Cardiac atrium fibroblast (primary cell): Measurements from ENCODE around the gene CT47C1. TPM values are rescaled to one million over a fixed set of nuclear protein-coding genes. Genes with fewer than 3 reads are reported as not detected.

ENCODE experiments used
- total RNA-seq: library from RNA; depleted of rRNA; stranded (reverse); fragments of >200 nt; gene quantifications from 2 replicates; pipeline ENCODE4 v1.2.3, GENCODE V29; 2015

CT47C1 gene
- total RNA-seq = not detected in 2 replicates

DNA sequence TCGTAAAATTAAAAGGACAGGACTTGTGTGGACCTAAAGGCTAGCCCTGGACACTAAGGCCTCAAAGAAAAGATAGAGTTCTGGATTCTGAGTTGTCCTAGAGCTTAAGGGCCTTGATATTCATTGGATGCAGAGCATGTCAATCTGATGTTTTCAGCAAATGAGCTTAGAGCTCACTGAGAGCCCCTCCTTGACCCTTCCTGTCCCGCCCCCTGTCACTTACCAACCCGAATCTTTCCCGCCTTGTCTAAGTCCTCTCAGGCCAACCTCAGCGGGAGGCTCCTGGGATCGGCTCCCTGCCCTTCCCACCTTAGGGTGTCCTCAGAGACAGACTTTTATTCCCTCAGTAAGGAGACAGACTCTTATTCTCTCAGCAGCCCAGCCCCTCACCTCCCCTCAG lies at the start of gene CT47C1:
CT47C1 (plus strand) TSS at position 250 of the 400 bp plus-strand sequence. CDS start 233 bp downstream, outside the sequence.

Other genes starting within 250 kb of the CT47C1 start
- gene ZCCHC12, start 249.2 kb upstream of the CT47C1 start, total RNA-seq = not detected in 2 replicates
- 0.18 TPM in 1 of 2 replicates, not detected in the other for gene LONRF3, start 98.4 kb upstream of the CT47C1 start, total RNA-seq
- gene KIAA1210, start 54.8 kb downstream of the CT47C1 start, total RNA-seq = not detected in 2 replicates
- gene PGRMC1, start 163.3 kb downstream of the CT47C1 start, total RNA-seq = 100 and 126 TPM in 2 replicates